ENCODE data around the gene ADAM15. TPM values are rescaled to one million over a fixed set of nuclear protein-coding genes. Genes with fewer than 3 reads are reported as not detected.

Gene ADAM15
- total and polyA plus RNA-seq, 4 donors, result 49.5 to 233 (median 160) TPM

GRCh38 chr1:155106862-155107261, 55.7 kb downstream of the ADAM15 start:
- 79 to 80% methylated on average over 6 of the region's 6 CpGs for WGBS, 2 donors
- Histone ChIP-seq H3K27ac (ENCODE audit: low read depth in 1 of 2, low read length in 1 of 2) (peak overlapping the region in 1 of 2 donors; percentile 10), H3K4me3 (no peak overlapping the region), H3K27me3 (ENCODE audit: control insufficient read depth in 3 of 3, insufficient read depth in 3 of 3, low read length in 2 of 3) (no peaks in the 10 kb centered on the region), H3K36me3 (ENCODE audit: control insufficient read depth in 4 of 4, insufficient read depth in 4 of 4, low read length in 4 of 4) (no peaks in the 10 kb centered on the region), H3K4me1 (ENCODE audit: control insufficient read depth in 5 of 5, insufficient read depth in 5 of 5, low read length in 5 of 5) (peaks cover 0 to 3% (median 0%) of the 10 kb centered on the region in 5 donors), H3K9ac (ENCODE audit: insufficient read depth in 1 of 2, low read length in 2 of 2) (no peak overlapping the region), H3K9me3 (ENCODE audit: control insufficient read depth in 4 of 4, insufficient read depth in 3 of 4, low read length in 3 of 4) (no peaks in the 10 kb centered on the region)
- ATAC-seq (ENCODE audit: insufficient read depth, low FRiP score) (no peak), DNase-seq (no peak)
- no peak for TF ChIP-seq CTCF (IDR thresholded peaks at IDR 0.05; ENCODE audit: control extremely low read depth, extremely low read depth)

- Histone ChIP-seq H3K4me1 (ENCODE audit: control insufficient read depth in 5 of 5, insufficient read depth in 5 of 5, low read length in 5 of 5) (peaks cover 0 to 3% (median 0%) of the 10 kb centered on the region in 5 donors), H3K27ac (ENCODE audit: low read depth in 1 of 2, low read length in 1 of 2) (peak overlapping the region in 1 of 2 donors; percentile 10), H3K36me3 (ENCODE audit: control insufficient read depth in 4 of 4, insufficient read depth in 4 of 4, low read length in 4 of 4) (no peaks in the 10 kb centered on the region), H3K9ac (ENCODE audit: insufficient read depth in 1 of 2, low read length in 2 of 2) (no peak overlapping the region), H3K27me3 (ENCODE audit: control insufficient read depth in 3 of 3, insufficient read depth in 3 of 3, low read length in 2 of 3) (no peaks in the 10 kb centered on the region), H3K9me3 (ENCODE audit: control insufficient read depth in 4 of 4, insufficient read depth in 3 of 4, low read length in 3 of 4) (no peaks in the 10 kb centered on the region), H3K4me3 (no peak overlapping the region)
- no peak for DNase-seq
- WGBS, 2 donors, result 74 to 80% methylated on average over 12 of the region's 12 CpGs
- ATAC-seq (ENCODE audit: insufficient read depth, low FRiP score), result no peak
- TF ChIP-seq CTCF (IDR thresholded peaks at IDR 0.05; ENCODE audit: control extremely low read depth, extremely low read depth), result no peak
Measured at GRCh38 chr1:155107309-155108264, 56.5 kb downstream of the ADAM15 start.

DNA sequence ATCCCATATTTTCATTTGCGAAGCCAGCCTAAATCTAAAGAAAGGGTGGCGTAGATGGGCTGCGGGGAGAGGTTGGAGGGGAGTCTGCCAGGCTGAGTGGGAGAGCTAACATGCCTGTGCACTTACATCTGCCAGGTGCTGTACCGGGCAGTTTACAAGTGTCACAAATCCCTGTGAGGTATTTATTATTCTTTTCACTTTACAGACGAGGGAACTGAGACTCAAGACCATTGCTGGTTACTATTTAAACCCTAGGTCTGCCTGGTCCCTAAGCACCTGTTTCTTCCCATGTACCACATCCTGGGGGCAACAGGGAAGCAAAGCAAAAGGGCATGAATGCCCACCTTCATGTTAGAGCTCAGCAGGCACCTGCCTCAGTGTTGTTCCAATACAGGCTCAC, 57.2 kb downstream of the ADAM15 start:
- 78 to 87% methylated on average over 5 of the region's 5 CpGs for WGBS, 2 donors
- ATAC-seq (ENCODE audit: insufficient read depth, low FRiP score) (no peak), DNase-seq (no peak)
- no peak overlapping the region for H3K27ac ChIP-seq (ENCODE audit: low read depth in 1 of 2, low read length in 1 of 2)
- no peaks in the 10 kb centered on the region for H3K36me3 ChIP-seq (ENCODE audit: control insufficient read depth in 4 of 4, insufficient read depth in 4 of 4, low read length in 4 of 4)
- no peak for TF ChIP-seq CTCF (IDR thresholded peaks at IDR 0.05; ENCODE audit: control extremely low read depth, extremely low read depth)
- H3K27me3 ChIP-seq (ENCODE audit: control insufficient read depth in 3 of 3, insufficient read depth in 3 of 3, low read length in 2 of 3), result no peaks in the 10 kb centered on the region
- H3K4me3 ChIP-seq, result no peak overlapping the region
- no peaks in the 10 kb centered on the region for H3K9me3 ChIP-seq (ENCODE audit: control insufficient read depth in 4 of 4, insufficient read depth in 3 of 4, low read length in 3 of 4)
- no peak overlapping the region for H3K9ac ChIP-seq (ENCODE audit: insufficient read depth in 1 of 2, low read length in 2 of 2)
- peaks cover 0 to 3% (median 0%) of the 10 kb centered on the region in 5 donors for H3K4me1 ChIP-seq (ENCODE audit: control insufficient read depth in 5 of 5, insufficient read depth in 5 of 5, low read length in 5 of 5)

All from lung (tissue), 12 donors.